Measurements from ENCODE around the gene KIF7.

The KIF7 gene

DNA sequence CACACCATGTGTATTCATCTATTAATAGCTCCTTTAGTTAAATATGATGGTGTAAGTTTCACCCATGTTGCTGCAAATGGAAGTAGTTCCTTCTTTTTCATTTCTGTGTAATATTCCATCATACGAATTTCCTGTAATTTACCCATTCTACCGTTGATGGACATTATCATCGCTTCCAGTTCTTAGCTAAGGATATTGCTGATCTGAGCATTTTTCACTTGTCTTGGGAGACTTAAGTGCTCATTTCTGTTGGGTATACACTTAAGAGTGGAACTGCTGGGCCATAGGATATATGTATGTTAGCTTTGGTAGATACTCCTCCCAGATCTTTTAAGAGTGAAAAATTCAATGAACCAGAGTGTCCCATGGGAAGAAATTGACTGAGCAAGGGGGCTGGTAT, 12.9 kb upstream of the KIF7 start:
- DNase-seq = no peak

DNA sequence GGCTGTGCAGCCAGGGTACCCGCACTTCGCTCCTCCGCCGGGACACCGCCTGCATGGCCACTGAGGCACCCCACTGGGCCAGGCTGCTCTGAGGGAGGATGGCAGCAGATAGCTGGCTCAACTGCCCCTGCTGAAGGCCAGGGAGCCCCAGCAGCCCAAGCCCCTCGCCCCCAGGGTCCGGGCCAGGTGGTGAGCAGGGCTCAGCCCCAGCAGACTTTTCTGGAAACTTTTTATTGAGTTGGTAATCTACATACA, 12.4 kb upstream of the KIF7 start:
- no peak for DNase-seq

DNA sequence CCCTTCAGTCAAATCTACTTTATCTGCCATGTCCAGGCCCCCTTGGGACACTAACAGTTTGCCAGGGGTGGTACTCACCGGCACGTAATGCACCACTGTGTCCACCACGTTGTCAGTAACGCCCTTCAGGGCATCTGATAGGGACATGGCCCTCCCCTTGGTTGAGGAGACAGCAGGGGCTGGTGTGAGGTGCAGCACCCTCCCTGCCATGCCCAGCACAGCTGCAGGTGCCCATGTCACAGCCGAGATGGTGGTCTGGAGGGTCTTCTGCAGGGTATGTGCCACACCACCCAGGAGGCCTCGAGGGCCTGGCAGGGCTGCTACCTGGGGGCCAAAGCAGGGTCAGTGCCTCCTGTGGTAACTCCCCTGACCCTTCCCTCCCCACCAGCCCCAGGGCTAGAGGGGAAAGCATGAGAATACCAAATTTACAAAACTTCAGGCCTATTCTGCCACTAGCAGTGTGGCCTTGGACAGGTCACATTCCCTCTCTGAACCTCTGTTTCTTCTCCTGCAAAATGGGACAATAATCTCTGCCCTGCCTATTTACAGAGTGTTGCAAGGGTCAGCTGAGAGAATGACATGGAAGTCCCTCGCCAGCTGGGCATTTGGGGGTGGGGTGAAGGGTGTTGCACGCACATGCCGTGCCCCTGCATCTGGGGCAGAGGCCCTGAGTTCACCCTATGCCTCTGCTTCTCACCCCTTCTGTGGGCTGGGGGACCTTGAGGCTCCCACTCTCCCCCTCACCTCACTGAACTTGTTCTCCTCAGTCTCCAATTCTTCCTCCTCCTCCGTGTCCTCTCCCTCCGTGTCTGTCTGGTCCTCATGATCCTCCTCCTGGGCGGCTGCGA, 11.8 kb upstream of the KIF7 start:
- DNase-seq = no peak

GRCh38 chr15:89666184-89666857, 11.1 kb upstream of the KIF7 start:
- DNase-seq = no peak

DNA sequence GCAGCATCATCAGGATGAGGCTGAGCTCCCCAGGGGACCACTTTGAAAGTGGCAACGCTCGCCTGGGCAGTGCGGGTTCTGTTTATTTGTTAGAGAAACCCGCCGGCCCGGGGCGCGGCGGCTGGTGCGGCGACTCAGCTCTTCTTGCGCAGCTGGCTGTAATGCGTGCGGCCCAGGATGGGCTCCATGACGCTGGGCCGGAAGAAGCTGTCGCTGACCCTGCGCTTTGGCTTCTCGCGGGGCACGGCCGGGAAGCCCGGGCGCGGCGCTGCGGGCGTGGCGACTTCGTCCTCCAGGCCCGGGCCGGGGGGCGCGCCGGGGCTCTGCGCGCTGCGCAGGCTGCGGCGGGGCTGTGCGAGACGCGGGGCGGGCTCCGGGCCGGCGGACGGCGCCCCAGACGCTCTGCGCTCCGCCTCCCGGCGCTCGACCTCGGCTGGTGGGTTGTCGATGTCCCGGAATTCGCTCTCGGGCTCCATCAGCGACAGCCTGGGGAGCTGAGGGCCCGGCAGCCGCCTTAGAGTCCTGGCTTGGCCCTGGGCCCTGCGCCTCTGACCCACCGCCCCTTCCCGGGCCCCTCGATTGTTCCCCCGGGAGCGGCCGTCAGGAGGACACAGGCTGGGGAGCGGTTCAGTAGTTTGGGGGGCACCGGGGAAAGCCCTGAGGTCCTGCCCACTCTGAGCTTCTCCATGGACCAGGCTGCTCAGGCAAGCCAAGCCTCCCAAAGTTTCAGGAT, 10.3 kb upstream of the KIF7 start:
- peak in 1 of 2 experiments; percentile 35 for DNase-seq

GRCh38 chr15:89664441-89665350, 9.4 kb upstream of the KIF7 start:
- peak; percentile 37 to 40 for DNase-seq

DNA sequence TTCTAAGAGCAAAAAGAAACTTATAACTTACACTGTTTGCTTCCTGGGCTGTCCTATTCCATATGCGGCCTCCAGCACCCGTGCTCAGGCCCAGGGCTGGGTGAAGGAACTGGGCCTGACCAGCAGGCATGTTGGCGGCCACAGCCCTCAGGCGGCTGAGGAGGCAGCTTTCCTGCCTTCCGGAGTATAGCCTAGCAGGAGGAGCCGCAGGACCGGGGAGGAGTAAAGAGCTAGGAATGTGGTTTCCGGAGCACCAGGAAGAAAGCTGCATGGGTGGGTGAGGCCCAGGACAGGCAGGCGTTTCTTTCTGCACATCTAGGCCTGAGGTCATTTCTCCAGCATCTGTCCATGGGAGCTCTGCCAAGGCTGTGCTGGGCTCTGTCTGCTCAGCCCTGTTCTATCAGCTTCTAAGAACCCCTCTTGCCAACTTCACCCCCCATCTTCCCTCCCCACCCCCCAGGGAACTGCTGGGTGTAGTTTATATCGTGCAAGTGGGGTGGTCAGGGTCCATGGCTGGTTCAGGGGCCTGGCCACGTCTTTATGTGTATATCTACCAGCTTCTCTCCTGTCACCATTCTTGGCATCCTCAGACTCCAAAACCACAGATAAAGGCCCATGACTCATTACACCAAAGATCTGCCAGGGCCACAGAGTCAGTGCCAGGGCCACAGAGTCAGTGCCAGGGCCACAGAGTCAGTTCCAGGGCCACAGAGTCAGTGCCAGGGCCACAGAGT, 7.8 kb upstream of the KIF7 start:
- DNase-seq = no peak

DNA sequence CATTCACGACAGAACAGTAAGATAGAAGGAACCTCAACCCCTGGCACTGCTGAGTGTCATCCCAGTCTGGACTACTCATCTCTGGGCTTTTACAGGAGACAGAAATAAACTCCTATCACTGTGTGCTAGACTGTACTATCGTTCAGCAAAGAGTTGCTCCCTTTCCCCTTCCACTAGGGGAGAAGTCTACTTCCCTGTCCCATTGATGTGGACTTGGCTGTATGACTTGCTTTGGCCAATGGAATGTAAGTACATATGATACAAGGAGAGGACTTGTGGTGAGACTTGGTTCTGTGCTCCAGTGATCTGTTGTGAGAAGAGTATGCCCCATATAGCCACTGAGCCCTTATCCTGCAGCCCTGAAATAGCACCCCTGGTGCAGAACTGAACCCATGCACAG, 5.3 kb upstream of the KIF7 start:
- DNase-seq = no peak

DNA sequence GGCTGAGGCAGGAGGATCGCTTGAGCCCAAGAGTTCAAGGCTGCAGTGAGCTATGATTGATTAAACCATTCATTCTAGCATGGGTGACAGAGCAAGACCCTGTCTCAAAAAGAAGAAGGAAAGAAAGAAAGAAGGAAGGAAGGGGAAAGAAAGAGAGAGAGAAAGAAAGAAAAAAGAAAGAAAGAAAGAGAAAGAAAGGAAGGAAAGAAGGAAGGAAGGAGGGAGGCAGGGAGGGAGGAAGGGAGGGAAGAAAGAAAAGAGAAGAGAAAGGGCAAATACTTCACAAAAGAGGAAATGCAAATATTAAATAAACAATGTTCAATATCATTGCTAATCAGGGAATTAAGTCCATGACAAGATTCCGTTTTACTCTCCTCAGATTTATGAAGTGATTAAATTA, 4.0 kb upstream of the KIF7 start:
- no peak for DNase-seq

DNA sequence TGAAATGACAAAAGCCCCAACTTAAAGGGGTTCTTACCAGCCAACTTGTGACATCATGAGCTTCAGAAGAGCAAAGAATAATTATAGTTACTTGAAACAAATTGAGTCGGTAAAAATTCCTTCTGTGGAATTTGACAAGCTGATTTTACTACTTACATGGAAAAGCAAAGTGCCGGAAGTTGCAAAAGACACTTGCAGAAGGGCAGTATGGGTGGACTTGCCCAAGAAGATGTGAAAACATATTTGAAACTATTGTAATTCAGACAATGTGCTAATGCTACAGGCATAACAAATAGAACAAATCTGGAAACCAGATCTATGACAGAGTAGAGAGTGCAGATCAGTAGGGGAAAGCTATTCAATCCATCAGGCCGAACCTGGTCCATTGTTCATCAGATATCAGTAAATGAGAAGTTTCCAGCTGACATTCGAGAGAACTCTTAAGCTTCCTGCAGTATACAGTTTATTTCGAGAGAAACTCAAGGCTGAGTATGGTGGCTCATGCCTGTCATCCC, 2.5 kb upstream of the KIF7 start:
- DNase-seq = no peak

DNA sequence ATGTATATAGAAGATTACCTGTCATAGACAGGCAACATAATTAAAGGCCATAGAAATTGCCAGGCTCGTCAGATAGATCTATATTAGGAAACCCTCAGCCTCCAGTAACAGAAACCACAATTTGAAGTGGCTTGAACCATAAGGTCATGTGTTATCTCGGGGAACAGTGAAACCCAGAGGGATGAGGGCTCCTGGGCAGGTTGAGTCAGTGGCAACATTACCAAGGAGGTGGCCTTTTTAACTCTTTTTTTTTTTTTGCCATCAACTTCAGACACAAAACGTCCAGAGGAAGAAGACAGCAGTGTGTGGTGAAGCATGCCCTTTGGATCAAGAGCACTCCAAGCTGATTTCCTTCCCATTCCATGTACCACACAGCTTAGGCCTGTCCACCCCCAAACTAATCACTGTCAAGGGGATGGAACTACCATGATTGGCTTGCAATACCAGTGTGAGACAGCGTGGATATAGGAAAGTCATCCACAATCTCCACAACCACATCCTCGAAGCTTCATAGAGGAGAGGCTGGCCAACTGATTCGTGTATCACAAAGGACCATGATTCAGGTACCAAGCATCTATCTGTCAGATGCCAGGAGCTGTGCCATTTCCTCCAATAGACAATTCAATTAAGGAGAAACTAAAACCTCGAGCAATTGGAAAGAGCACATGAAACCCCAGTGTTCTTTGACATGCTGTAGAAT, 999 bp upstream of the KIF7 start:
- DNase-seq = no peak

- DNase-seq = no peak
Observed at GRCh38 chr15:89654301-89654761, 936 bp downstream of the KIF7 start.

DNA sequence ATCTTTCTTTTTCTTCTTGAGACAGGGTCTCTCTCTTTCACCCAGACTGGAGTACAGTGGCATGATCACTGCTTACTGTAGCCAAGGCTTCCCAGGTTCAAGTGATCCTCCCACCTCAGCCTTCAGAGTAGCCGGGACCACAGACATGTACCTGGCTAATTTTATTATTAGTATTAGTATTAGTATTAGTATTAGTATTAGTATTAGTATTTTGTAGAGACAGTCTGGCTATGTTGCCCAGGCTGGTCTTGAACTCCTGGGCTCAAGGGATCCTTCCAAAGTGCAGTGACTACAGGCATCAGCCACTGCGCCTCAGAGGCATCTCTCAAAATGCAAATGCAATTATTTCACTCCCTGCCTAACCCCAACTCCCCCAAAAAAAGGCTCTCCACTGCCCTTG, 1.7 kb downstream of the KIF7 start:
- no peak for DNase-seq

DNA sequence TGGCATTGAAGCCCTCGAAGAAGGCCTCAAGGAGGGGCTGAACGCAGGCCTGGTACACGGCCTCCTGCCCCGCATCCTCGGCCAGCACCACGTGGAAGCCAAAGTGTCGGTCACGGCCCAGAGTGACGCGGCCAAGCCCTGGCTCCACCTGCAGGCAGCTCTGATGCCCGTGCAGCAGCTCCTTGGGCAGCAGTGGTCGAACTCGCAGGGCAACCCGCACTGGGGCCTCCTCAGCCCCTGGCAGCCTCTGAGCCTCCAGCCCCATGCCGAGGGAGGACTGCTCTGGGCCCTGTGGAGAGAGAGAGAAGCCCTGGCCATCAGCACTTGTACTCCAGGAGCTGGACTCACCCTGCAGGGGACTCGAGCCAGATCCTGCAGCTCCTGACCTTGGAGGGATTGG, 2.6 kb downstream of the KIF7 start:
- DNase-seq = no peak

GRCh38 chr15:89652131-89652530, 3.1 kb downstream of the KIF7 start:
- DNase-seq = no peak

- no peak for DNase-seq
Observed at GRCh38 chr15:89649716-89650115, 5.6 kb downstream of the KIF7 start.

DNA sequence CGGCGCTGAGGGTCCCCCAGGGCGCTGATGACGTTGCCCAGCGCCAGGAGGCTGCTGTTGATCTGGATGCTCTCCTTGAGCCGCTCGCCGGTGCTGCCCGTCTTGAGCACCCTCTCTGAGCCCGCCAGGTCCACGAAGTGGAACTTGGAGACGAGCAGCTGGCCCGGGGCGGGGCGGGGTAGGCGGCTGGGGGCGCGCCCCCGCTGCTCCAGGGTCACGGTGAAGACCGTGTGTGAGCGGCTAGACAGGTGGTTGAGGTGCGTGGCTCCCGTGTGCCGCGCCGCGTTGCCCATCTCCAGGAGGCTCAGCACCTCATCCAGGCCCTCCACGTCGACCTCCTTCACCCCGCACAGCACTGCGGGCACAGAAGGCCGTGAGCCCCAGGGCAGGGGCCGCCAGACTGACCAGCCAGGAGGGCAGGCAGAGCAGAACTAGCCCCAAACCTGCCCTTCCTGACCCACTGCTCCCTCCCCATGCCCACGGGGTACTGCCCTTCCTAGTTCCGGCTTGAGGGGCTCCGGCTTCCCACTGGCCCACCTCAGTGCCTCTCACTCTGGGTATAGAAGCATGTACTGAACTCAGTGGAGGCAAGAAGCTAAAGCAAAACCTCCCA, 6.1 kb downstream of the KIF7 start:
- no peak for DNase-seq

DNA sequence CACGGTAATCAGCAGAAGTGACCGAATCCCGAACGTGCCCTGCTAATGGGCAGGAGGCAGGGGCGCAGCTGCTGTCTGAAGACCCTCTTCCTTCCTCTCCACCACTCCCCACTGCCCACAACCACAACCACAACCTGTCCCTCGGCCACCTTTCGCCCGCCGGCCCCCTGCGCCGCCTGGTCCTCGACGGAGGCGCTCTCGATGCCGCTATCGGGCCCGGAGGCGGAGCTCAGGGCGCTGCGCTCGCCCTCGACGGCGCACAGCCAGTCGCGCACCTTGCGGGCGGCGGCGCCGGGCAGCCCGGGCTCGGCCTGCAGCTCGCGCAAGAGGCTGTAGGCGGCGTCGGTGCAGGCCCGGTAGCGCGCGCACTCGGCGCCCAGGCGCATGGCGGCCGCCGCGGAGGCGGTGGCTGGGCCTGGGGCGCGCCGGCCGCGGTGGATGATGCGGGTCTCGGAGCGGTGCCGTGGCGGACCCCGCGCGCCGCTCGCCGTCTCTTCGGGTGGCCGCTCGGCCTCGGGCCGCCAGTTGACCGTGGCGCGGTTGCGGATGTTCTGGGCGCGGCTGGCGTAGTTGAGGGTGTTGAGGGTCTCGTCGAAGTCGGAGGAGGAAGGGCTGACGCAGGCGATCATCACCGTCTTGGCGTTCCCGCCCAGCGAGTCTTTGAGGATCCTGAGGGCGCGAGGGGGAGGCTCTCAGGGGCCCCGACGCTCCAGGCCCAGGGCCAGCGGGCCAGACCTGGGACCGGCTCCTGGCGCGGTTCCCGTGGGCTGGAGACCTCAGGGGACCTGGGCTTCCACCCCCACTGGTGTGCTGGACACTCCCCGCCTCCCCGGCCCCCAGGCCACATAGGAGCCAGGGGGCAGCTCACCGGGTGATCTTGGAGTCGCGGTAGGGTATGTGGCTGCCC, 6.9 kb downstream of the KIF7 start:
- no peak for DNase-seq

DNA sequence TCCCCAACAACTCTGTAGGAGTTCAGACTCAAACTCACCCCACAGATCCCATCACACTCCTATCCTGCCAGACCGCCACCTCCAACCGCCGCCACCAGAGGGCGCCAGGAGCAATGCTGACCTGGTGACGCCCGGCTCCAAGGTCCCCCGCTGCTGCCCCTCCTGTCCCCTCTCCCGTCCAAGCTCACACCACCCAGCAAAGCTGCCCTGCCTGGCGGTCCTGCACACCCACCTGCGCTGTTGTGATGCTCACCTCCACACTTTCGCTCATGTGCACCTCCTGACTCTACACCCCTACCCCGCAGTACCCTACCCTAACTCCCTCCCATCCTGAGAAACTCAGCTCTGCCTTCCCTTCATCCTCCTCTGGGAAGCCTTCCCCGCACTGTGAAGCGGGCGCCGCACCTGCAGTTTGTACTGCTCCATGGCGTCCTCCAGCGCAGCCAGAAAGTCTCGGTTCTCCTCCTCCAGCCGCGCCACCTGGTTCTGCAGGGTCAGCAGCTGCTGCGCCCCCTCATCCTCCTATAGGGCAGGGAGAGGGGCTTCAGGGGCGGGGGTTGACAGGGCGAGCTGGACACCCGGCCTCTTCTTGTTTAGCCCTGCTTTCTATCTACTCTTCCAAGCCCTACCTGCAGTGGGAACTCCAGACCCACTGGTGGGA, 7.9 kb downstream of the KIF7 start:
- DNase-seq = peak; percentile 49 to 54
